GM12878 (cell line): ENCODE data around the gene HIPK4. TPM values are rescaled to one million over a fixed set of nuclear protein-coding genes. Genes with fewer than 3 reads are reported as not detected.

Source experiments
- ATAC-seq: fragments of 200-7000 bp; cut with Tn5 transposase; 3 replicates; pipeline ENCODE4 v1.9.1; 2020; ENCODE audit warnings: mild to moderate bottlenecking, moderate library complexity
- BruUV-seq: library from RNA; stranded (reverse); fragments of 400-500 nt; replicated peaks from 2 replicates; lab custom pipeline; 2021; lab: Mats Ljungman, UMichigan
- CTCF ChIA-PET: fragments of 300-600 bp; sonication (Branson Sonifier 250); formaldehyde crosslinking; extraction: SDS; loops from one replicate; lab custom pipeline; 2021; ENCODE audit warnings: inconsistent platforms; lab: Yijun Ruan, JAX
- POLR2A ChIA-PET: fragments of 350-600 bp; formaldehyde crosslinking; extraction: SDS; loops from one replicate; lab custom pipeline; 2021; ENCODE audit warnings: inconsistent platforms; lab: Charles Lee
- RAD21 ChIA-PET: fragments of 300-600 bp; sonication (Branson Sonifier 250); formaldehyde crosslinking; loops from one replicate; lab custom pipeline; 2023; ENCODE audit warnings: antibody characterized with exemption; ENCODE audit not compliant: unreplicated experiment; lab: Charles Lee
- SMC1A ChIA-PET: fragments of 300-600 bp; sonication (Branson Sonifier 250); formaldehyde crosslinking; loops from one replicate; lab custom pipeline; 2023; ENCODE audit not compliant: unreplicated experiment, uncharacterized antibody; lab: Charles Lee
- DNase-seq: peaks from one replicate; pipeline ENCODE4 v3.0.0-alpha.2; 2011; ENCODE audit warnings: low read depth, low spot score
- FAIRE-seq: peaks from 3 replicates; lab custom pipeline; 2011; peaks lifted over from hg19 to GRCh38; lab: Jason Lieb, UNC
- H2AFZ ChIP-seq: 2 replicates; pipeline ENCODE4 v1.6.0; 2011; ENCODE audit warnings: low read depth, low read length, control low read depth; ENCODE audit not compliant: control insufficient read depth
- H3K27ac ChIP-seq: 2 replicates; pipeline ENCODE4 v1.5.1; 2011; ENCODE audit warnings: control low read depth; ENCODE audit not compliant: control insufficient read depth, insufficient read depth
- H3K27me3 ChIP-seq, 2 experiments: replicated peaks in 1 of 2; 2 replicates each; pipeline versions ENCODE4 v1.6.0 to v1.6.1; 2011; ENCODE audit warnings: low read length in 1 of 2; ENCODE audit not compliant: control insufficient read depth in 2 of 2, insufficient read depth in 2 of 2
- H3K36me3 ChIP-seq, 2 experiments: 2 replicates each; pipeline ENCODE4 v1.5.1; 2011; ENCODE audit warnings: low read length in 1 of 2; ENCODE audit not compliant: control insufficient read depth in 2 of 2, insufficient read depth in 2 of 2
- H3K4me1 ChIP-seq: 2 replicates; pipeline ENCODE4 v1.6.1; 2011; ENCODE audit warnings: mild to moderate bottlenecking, low read length, moderate library complexity, mixed read lengths; ENCODE audit not compliant: control insufficient read depth, insufficient read depth
- H3K4me2 ChIP-seq: 2 replicates; pipeline ENCODE4 v1.6.0; 2011; ENCODE audit warnings: control low read depth; ENCODE audit not compliant: control insufficient read depth, insufficient read depth
- H3K4me3 ChIP-seq: fragments of 200-600 bp; sonication (generic); 2 replicates; pipeline ENCODE4 v1.5.1; 2016
- H3K79me2 ChIP-seq: 2 replicates; pipeline ENCODE4 v1.6.0; 2011; ENCODE audit warnings: low read length; ENCODE audit not compliant: control insufficient read depth, insufficient read depth
- H3K9ac ChIP-seq: 2 replicates; pipeline ENCODE4 v1.8.0; 2011; ENCODE audit warnings: low read length, control low read depth, mixed read lengths; ENCODE audit not compliant: control insufficient read depth, insufficient read depth
- H3K9me3 ChIP-seq: replicated peaks from 3 replicates; pipeline ENCODE4 v1.5.1; 2011; ENCODE audit warnings: mild to moderate bottlenecking, low read length; ENCODE audit not compliant: control insufficient read depth, insufficient read depth
- H4K20me1 ChIP-seq: 2 replicates; pipeline ENCODE4 v1.6.0; 2011; ENCODE audit not compliant: control insufficient read depth, insufficient read depth
- CBFB ChIP-seq: IDR thresholded peaks from 2 replicates; pipeline ENCODE4 v1.6.1; 2016; ENCODE audit warnings: antibody characterized with exemption, low read depth
- CEBPB ChIP-seq, 2 experiments: fragments of 150-350 bp in 1 of 2; IDR thresholded peaks; 2 replicates each; pipeline ENCODE4 v1.6.1; 2012 to 2014; ENCODE audit warnings: low read depth in 2 of 2, low read length in 2 of 2, borderline replicate concordance in 1 of 2, inconsistent platforms in 1 of 2
- EED ChIP-seq: sonication (generic); IDR thresholded peaks from 2 replicates; pipeline ENCODE4 v1.6.1; 2016; ENCODE audit warnings: antibody characterized with exemption, low read depth
- EZH2 ChIP-seq: IDR thresholded peaks from 2 replicates; pipeline ENCODE4 v1.6.1; 2012; ENCODE audit warnings: low read depth, mild to moderate bottlenecking, control low read depth, inconsistent platforms, low read length, borderline replicate concordance; ENCODE audit not compliant: control insufficient read depth
- GABPA ChIP-seq: IDR thresholded peaks from 2 replicates; pipeline ENCODE4 v1.6.1; 2014; ENCODE audit warnings: antibody characterized with exemption, low read depth, mild to moderate bottlenecking, inconsistent platforms
- HDAC6 ChIP-seq: fragments of 200-600 bp; sonication (generic); IDR thresholded peaks from one replicate; pipeline ENCODE4 v1.8.0; 2017; ENCODE audit warnings: antibody characterized with exemption; ENCODE audit not compliant: unreplicated experiment
- HDGF ChIP-seq: fragments of 450-650 bp; IDR thresholded peaks from 2 replicates; pipeline ENCODE4 v1.6.1; 2016; ENCODE audit warnings: antibody characterized with exemption
- JUNB ChIP-seq: IDR thresholded peaks from 2 replicates; pipeline ENCODE4 v1.6.1; 2016; ENCODE audit warnings: antibody characterized with exemption, mild to moderate bottlenecking
- MTA2 ChIP-seq: fragments of 450-650 bp; IDR thresholded peaks from 2 replicates; pipeline ENCODE4 v1.6.1; 2016; ENCODE audit warnings: low read depth, mild to moderate bottlenecking, moderate library complexity
- NFIC ChIP-seq: IDR thresholded peaks from 2 replicates; pipeline ENCODE4 v1.6.1; 2012; ENCODE audit warnings: low read depth, mild to moderate bottlenecking, inconsistent platforms, low read length, moderate library complexity
- NFYA ChIP-seq: IDR thresholded peaks from 2 replicates; pipeline ENCODE4 v1.6.1; 2011; ENCODE audit warnings: low read depth, mild to moderate bottlenecking, low read length, improper control_type of control experiment, borderline replicate concordance
- SMARCA5 ChIP-seq: fragments of 450-650 bp; IDR thresholded peaks from 2 replicates; pipeline ENCODE4 v1.6.1; 2017; ENCODE audit warnings: mild to moderate bottlenecking
- SREBF1 ChIP-seq: IDR thresholded peaks from 2 replicates; pipeline ENCODE4 v1.6.1; 2012; ENCODE audit warnings: mild to moderate bottlenecking, low read length
- TARDBP ChIP-seq: IDR thresholded peaks from 2 replicates; pipeline ENCODE4 v1.6.1; 2016; ENCODE audit warnings: borderline replicate concordance
- TCF3 ChIP-seq: IDR thresholded peaks from 2 replicates; pipeline ENCODE4 v1.6.1; 2012; ENCODE audit warnings: low read depth, mild to moderate bottlenecking, low read length, borderline replicate concordance; ENCODE audit not compliant: insufficient read depth
- YBX1 ChIP-seq: fragments of 450-650 bp; IDR thresholded peaks from 2 replicates; pipeline ENCODE4 v1.6.1; 2016; ENCODE audit warnings: antibody characterized with exemption
- ZNF274 ChIP-seq: IDR thresholded peaks from one replicate; pipeline ENCODE4 v1.8.0; 2011; ENCODE audit not compliant: insufficient read length, insufficient read depth
- WGBS: methylation state at CpG from one replicate; pipeline ENCODE4 v1.1.6; 2016; ENCODE audit warnings: low lambda C conversion rate; ENCODE audit not compliant: insufficient replicate concordance, insufficient coverage; ENCODE audit errors: missing lambda C conversion rate; 5-methylcytosine and 5-hydroxymethylcytosine counted together
- in situ Hi-C: fragments of 300-500 bp; cut with MboI; formaldehyde crosslinking; loops from 9 replicates; pipeline ENCODE4 v1.14.3; 2018; ENCODE audit warnings: mixed read lengths
- intact Hi-C: fragments of 100-400 bp; cut with micrococcal nuclease; formaldehyde crosslinking; loops from one replicate; pipeline ENCODE4 v1.14.2; 2022; ENCODE audit not compliant: unreplicated experiment
- polyA plus RNA-seq, 11 experiments: library from polyadenylated mRNA; depleted of rRNA in 4 of 11; unstranded in 6 of 11; stranded (reverse) in 5 of 11; fragments of >200 nt; fragmentation: Nextera tagmentation in 4 of 11; fragmentation: Illumina TruSeq in 1 of 11; extraction: Ambion mirVana in 4 of 11; extraction: Trizol in 1 of 11; gene quantifications; 1 replicate in 1 of 11; 2 replicates in 10 of 11; pipeline versions ENCODE4 v1.2.1 to v1.2.3, GENCODE V29; 2011 to 2016; ENCODE audit warnings: inconsistent platforms in 2 of 11, missing spikeins in 2 of 11, low read depth in 1 of 11
- total RNA-seq, 4 experiments: library from RNA; depleted of rRNA in 3 of 4; stranded (reverse); fragments of >200 nt in 3 of 4; fragmentation: Illumina TruSeq in 1 of 4; extraction: Trizol in 1 of 4; gene quantifications; 2 replicates each; pipeline versions ENCODE4 v1.2.1 to v1.2.3, GENCODE V29; 2013 to 2021

Gene HIPK4
- total and polyA plus RNA-seq, 10 of the 15 experiments (the other 5 are each of a cell fraction or from before 2014, with no cell fraction given): 0.07 to 0.13 (median 0.08) TPM; not detected in 7

GRCh38 chr19:40395956-40396355 is 6.0 kb upstream of the HIPK4 start:
- H3K4me3 ChIP-seq: no peak overlapping the region
- WGBS: 67% methylated on average over 14 of the region's 14 CpGs
- no peaks in the 10 kb centered on the region for H3K9me3 ChIP-seq
- FAIRE-seq (no peak), DNase-seq (no peak), ATAC-seq (no peak)
- SMC1A ChIA-PET: interaction anchor here (0.9 to 1.4 kb wide), 3 partner anchors 24 to 59 kb away, joined by 3 to 4 read pairs (median 3); no protein-coding TSS in a partner anchor
- CTCF ChIA-PET: interaction anchor here (0.6 to 1.0 kb wide), 2 partner anchors 103 to 175 kb away, joined by 3 to 4 read pairs; no protein-coding TSS in a partner anchor
- no peaks in the 10 kb centered on the region for H4K20me1 ChIP-seq
- H3K27me3 ChIP-seq: no peaks in the 10 kb centered on the region
- POLR2A ChIA-PET: no interaction called here
- no peak overlapping the region for H3K27ac ChIP-seq
- H2AFZ ChIP-seq: no peak overlapping the region
- in situ Hi-C loops: no loop called here
- H3K36me3 ChIP-seq: no peaks in the 10 kb centered on the region
- intact Hi-C loops: no loop called here
- H3K79me2 ChIP-seq: no peaks in the 10 kb centered on the region
- H3K9ac ChIP-seq: no peak overlapping the region
- no TSS peak for BruUV-seq
- no peak overlapping the region for H3K4me2 ChIP-seq
- no peak for TF ChIP-seq EED
- TF ChIP-seq GABPA: no peak
- no peak for TF ChIP-seq HDAC6
- no peak for TF ChIP-seq HDGF
- RAD21 ChIA-PET: interaction anchor here (0.7 kb wide), 1 partner anchor 211 kb away, joined by 3 read pairs; no protein-coding TSS in a partner anchor
- peaks cover 5% of the 10 kb centered on the region for H3K4me1 ChIP-seq

- DNase-seq (no peak), FAIRE-seq (no peak), ATAC-seq (no peak)
- ChIA-PET CTCF (interaction anchor here (0.9 kb wide), 1 partner anchor 26 kb away, joined by 4 read pairs; no protein-coding TSS in a partner anchor), RAD21 (no interaction called here), POLR2A (no interaction called here), SMC1A (interaction anchor here (1.3 to 1.4 kb wide), 2 partner anchors 26 to 39 kb away, joined by 3 to 4 read pairs; no protein-coding TSS in a partner anchor)
- Histone ChIP-seq H3K9ac (no peak overlapping the region), H3K4me3 (no peak overlapping the region), H3K9me3 (no peaks in the 10 kb centered on the region), H3K4me2 (no peak overlapping the region), H3K79me2 (no peaks in the 10 kb centered on the region), H4K20me1 (no peaks in the 10 kb centered on the region), H3K36me3 (no peaks in the 10 kb centered on the region), H3K27me3 (no peaks in the 10 kb centered on the region), H2AFZ (no peak overlapping the region), H3K27ac (no peak overlapping the region), H3K4me1 (peaks cover 5% of the 10 kb centered on the region)
- intact Hi-C loops (no loop called here), in situ Hi-C loops (no loop called here)
- no TSS peak for BruUV-seq
- 52% methylated on average over 11 of the region's 13 CpGs for WGBS
- TF ChIP-seq YBX1 (no peak), SMARCA5 (no peak), EZH2 (no peak), JUNB (no peak), CBFB (no peak), TCF3 (no peak), NFIC (no peak), SREBF1 (no peak), CEBPB (IDR thresholded peaks at IDR 0.05; ENCODE audit: borderline replicate concordance in 1 of 2, low read depth in 2 of 2, low read length in 2 of 2) (no peak), TARDBP (no peak), EED (no peak), GABPA (no peak), NFYA (no peak), MTA2 (no peak), ZNF274 (no peak)
Measured at GRCh38 chr19:40394816-40395210, 4.8 kb upstream of the HIPK4 start.
